ENCODE data around the gene RRP15. TPM values are rescaled to one million over a fixed set of nuclear protein-coding genes. Genes with fewer than 3 reads are reported as not detected.

RRP15 gene
- total RNA-seq, 1 experiment from 2014 or later, result 25.5 TPM

DNA sequence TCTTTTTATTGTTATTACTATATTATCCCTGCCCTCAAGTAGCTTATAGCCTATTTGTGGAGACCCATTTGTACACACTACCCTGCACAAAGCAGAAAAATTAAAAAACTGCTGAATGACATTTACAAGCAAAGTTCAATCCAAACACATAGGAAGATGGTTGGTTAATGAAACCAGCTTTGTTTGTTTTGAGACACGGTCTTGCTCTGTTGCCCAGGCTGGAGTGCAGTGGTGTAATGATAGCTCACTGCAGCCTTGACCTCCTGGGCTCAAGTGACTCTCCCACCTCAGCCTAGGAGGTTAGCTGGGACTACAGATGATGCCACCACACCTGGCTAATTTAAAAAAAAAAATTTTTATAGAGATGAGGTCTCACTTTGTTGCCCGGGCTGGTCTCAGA lies 91.6 kb downstream of the RRP15 start:
- peak; percentile 50 for ATAC-seq
- peak overlapping the region; percentile 63 for H3K4me2 ChIP-seq (ENCODE audit: low read length)
- no peak overlapping the region for H2AFZ ChIP-seq (ENCODE audit: low read depth, low read length, poor library complexity, severe bottlenecking)
- H3K9me3 ChIP-seq (ENCODE audit: control insufficient read depth in 1 of 2, insufficient read depth in 1 of 2, low read depth in 1 of 2, low read length in 2 of 2), result no peaks in the 10 kb centered on the region
- no peaks in the 10 kb centered on the region for H3K79me2 ChIP-seq (ENCODE audit: insufficient read depth, low read length)
- no peak for TF ChIP-seq ZFX (IDR thresholded peaks at IDR 0.05)
- TF ChIP-seq, protein P1, sequence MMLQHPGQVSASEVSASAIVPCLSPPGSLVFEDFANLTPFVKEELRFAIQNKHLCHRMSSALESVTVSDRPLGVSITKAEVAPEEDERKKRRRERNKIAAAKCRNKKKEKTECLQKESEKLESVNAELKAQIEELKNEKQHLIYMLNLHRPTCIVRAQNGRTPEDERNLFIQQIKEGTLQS (IDR thresholded peaks at IDR 0.05), result no peak
- TF ChIP-seq POLR2A (IDR thresholded peaks at IDR 0.05; ENCODE audit: borderline replicate concordance, extremely low read depth, insufficient read depth, insufficient read length), result no peak
- no peak for TF ChIP-seq SRF (IDR thresholded peaks at IDR 0.05; ENCODE audit: low read depth)
- no peak for TF ChIP-seq POLR2AphosphoS5 (IDR thresholded peaks at IDR 0.05; ENCODE audit: low read depth, low read length)
- no peak for TF ChIP-seq CEBPB (IDR thresholded peaks at IDR 0.05; ENCODE audit: low read depth)
- no peak for TF ChIP-seq TCF7L2 (IDR thresholded peaks at IDR 0.05; ENCODE audit: borderline replicate concordance, extremely low read depth, insufficient read depth, insufficient read length)
- TF ChIP-seq, protein P2, sequence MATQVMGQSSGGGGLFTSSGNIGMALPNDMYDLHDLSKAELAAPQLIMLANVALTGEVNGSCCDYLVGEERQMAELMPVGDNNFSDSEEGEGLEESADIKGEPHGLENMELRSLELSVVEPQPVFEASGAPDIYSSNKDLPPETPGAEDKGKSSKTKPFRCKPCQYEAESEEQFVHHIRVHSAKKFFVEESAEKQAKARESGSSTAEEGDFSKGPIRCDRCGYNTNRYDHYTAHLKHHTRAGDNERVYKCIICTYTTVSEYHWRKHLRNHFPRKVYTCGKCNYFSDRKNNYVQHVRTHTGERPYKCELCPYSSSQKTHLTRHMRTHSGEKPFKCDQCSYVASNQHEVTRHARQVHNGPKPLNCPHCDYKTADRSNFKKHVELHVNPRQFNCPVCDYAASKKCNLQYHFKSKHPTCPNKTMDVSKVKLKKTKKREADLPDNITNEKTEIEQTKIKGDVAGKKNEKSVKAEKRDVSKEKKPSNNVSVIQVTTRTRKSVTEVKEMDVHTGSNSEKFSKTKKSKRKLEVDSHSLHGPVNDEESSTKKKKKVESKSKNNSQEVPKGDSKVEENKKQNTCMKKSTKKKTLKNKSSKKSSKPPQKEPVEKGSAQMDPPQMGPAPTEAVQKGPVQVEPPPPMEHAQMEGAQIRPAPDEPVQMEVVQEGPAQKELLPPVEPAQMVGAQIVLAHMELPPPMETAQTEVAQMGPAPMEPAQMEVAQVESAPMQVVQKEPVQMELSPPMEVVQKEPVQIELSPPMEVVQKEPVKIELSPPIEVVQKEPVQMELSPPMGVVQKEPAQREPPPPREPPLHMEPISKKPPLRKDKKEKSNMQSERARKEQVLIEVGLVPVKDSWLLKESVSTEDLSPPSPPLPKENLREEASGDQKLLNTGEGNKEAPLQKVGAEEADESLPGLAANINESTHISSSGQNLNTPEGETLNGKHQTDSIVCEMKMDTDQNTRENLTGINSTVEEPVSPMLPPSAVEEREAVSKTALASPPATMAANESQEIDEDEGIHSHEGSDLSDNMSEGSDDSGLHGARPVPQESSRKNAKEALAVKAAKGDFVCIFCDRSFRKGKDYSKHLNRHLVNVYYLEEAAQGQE (IDR thresholded peaks at IDR 0.05; ENCODE audit: low read depth), result no peak
- TF ChIP-seq, protein P3, sequence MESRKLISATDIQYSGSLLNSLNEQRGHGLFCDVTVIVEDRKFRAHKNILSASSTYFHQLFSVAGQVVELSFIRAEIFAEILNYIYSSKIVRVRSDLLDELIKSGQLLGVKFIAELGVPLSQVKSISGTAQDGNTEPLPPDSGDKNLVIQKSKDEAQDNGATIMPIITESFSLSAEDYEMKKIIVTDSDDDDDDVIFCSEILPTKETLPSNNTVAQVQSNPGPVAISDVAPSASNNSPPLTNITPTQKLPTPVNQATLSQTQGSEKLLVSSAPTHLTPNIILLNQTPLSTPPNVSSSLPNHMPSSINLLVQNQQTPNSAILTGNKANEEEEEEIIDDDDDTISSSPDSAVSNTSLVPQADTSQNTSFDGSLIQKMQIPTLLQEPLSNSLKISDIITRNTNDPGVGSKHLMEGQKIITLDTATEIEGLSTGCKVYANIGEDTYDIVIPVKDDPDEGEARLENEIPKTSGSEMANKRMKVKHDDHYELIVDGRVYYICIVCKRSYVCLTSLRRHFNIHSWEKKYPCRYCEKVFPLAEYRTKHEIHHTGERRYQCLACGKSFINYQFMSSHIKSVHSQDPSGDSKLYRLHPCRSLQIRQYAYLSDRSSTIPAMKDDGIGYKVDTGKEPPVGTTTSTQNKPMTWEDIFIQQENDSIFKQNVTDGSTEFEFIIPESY (IDR thresholded peaks at IDR 0.05; ENCODE audit: extremely low read depth, insufficient replicate concordance, low read length), result no peak
- TF ChIP-seq SP1 (IDR thresholded peaks at IDR 0.05; ENCODE audit: low read depth), result no peak
- no peak for TF ChIP-seq ZNF274 (IDR thresholded peaks at IDR 0.05; ENCODE audit: low read depth, low read length)
- no peak for TF ChIP-seq FOSL1 (IDR thresholded peaks at IDR 0.05; ENCODE audit: low read depth)
- TF ChIP-seq JUND (IDR thresholded peaks at IDR 0.05), result no peak
- no peak for TF ChIP-seq EZH2phosphoT487 (IDR thresholded peaks at IDR 0.05; ENCODE audit: borderline replicate concordance)
- no peak for TF ChIP-seq RAD21 (IDR thresholded peaks at IDR 0.05; ENCODE audit: low read depth)
- TF ChIP-seq SIN3A (IDR thresholded peaks at IDR 0.05; ENCODE audit: low read depth), result no peak
- no peak for TF ChIP-seq CBX3 (IDR thresholded peaks at IDR 0.05; ENCODE audit: low read depth)
- peak overlapping the region; percentile 26; the same call in 1 of the 2 replicates for H3K27ac ChIP-seq (ENCODE audit: low read depth, low read length)
- CTCF ChIA-PET, result no interaction called here
- no peaks in the 10 kb centered on the region for H3K36me3 ChIP-seq (ENCODE audit: control insufficient read depth in 1 of 2, insufficient read depth in 2 of 2, low read length in 2 of 2)
- H4K20me1 ChIP-seq (ENCODE audit: insufficient read depth), result 0 out of 2 replicates have a peak, but pooled peaks cover 3% of the 10 kb centered on the region
- no peaks in the 10 kb centered on the region for H3K9me2 ChIP-seq (ENCODE audit: insufficient read depth)
- POLR2A ChIA-PET, result no interaction called here
- intact Hi-C loops (cut with micrococcal nuclease), result no loop called here
- no peak for DNase-seq (ENCODE audit: low read depth, low spot score)
- BruUV-seq (replicated peaks), result no TSS peak
- RAD21 ChIA-PET (ENCODE audit: low non-redundant PET in 1 of 2, low total read pairs in 2 of 2, uncharacterized antibody in 2 of 2, unreplicated experiment in 2 of 2), result no interaction called here
- H3K27me3 ChIP-seq (ENCODE audit: insufficient read depth, low read length), result peaks cover 24% of the 10 kb centered on the region
- no peak overlapping the region for H3K9ac ChIP-seq (ENCODE audit: low read length)
- H3K4me1 ChIP-seq (ENCODE audit: control insufficient read depth in 1 of 2, insufficient read depth in 2 of 2, low read length in 2 of 2), result peaks cover 40 to 56% of the 10 kb centered on the region in 2 experiments
- no peak overlapping the region for H3K4me3 ChIP-seq (replicated peaks in 1 of 2; ENCODE audit: low read depth in 1 of 2, low read length in 2 of 2)
